Measurements from ENCODE around the gene TUBD1. TPM values are rescaled to one million over a fixed set of nuclear protein-coding genes. Genes with fewer than 3 reads are reported as not detected.
"Not testable (repeated sequence)": the region's sequence is repeated elsewhere in the genome, so short reads cannot be mapped to it uniquely, and the experiment has no call there.

The TUBD1 gene, protein sequence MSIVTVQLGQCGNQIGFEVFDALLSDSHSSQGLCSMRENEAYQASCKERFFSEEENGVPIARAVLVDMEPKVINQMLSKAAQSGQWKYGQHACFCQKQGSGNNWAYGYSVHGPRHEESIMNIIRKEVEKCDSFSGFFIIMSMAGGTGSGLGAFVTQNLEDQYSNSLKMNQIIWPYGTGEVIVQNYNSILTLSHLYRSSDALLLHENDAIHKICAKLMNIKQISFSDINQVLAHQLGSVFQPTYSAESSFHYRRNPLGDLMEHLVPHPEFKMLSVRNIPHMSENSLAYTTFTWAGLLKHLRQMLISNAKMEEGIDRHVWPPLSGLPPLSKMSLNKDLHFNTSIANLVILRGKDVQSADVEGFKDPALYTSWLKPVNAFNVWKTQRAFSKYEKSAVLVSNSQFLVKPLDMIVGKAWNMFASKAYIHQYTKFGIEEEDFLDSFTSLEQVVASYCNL
- total RNA-seq, result 1 to 10 TPM; 2.9 to 5.5 (median 4.4) TPM
- long read RNA-seq, partial matches to known transcripts, result 0 of 2 reads
- long read RNA-seq, other reads (novel, unspliced or antisense), result 1 of 2 reads

DNA sequence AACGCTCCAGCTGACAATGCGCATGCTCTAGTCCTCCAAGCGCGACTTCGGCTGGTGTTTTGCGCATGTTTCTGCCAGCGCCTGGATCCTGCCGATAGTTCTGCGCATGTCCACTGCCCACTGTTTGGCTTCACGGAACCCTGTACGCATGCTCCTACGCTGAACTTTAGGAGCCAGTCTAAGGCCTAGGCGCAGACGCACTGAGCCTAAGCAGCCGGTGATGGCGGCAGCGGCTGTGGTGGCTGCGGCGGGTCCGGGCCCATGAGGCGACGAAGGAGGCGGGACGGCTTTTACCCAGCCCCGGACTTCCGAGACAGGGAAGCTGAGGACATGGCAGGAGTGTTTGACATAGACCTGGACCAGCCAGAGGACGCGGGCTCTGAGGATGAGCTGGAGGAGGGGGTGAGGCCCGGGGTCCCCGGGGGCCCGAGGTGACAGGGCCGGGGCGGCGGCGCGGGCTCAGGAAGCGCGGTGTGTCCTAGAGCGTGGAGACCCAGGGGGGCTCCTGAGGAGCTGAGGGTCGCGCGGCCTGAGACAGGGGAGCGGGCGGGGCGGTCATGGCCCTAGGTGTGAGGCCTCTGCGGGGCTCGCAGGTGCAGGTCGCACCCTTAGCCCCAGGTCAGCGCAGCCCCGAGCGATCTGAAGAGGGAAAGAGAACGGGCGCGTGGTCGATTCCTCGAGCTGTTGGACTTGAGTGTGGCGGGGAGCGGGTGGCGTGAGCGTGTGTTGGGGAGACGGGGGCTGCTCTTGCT lies at the start of gene TUBD1, which contains the start of gene RPS6KB1:
Gene TUBD1, minus strand, starts transcription at position 20 of the 752 bp plus-strand sequence. CDS start 1,941 bp downstream, outside the sequence.
Gene RPS6KB1, plus strand, starts transcription at position 198 of the 752 bp plus-strand sequence. Its CDS starts 64 bp downstream, at position 262.
- ATAC-seq, result peak; percentile 95 to 98 (median 97)
- Histone ChIP-seq H3K4me3 (peak within 1 kb of the TSS; percentile 84 to 95 (median 91)), H3K27ac (peak within 1 kb of the TSS; percentile 76 to 78 (median 78)), H3K27me3 (no peaks in the 10 kb centered on the region), H3K9me3 (no peaks in the 10 kb centered on the region), H3K36me3 (no peaks in the 10 kb centered on the region), H3K4me1 (peaks cover 0 to 8% (median 3%) of the 10 kb centered on the region in 4 donors)
- DNase-seq, result peak; percentile 95 to 98 (median 97)
- TF ChIP-seq, protein P1, sequence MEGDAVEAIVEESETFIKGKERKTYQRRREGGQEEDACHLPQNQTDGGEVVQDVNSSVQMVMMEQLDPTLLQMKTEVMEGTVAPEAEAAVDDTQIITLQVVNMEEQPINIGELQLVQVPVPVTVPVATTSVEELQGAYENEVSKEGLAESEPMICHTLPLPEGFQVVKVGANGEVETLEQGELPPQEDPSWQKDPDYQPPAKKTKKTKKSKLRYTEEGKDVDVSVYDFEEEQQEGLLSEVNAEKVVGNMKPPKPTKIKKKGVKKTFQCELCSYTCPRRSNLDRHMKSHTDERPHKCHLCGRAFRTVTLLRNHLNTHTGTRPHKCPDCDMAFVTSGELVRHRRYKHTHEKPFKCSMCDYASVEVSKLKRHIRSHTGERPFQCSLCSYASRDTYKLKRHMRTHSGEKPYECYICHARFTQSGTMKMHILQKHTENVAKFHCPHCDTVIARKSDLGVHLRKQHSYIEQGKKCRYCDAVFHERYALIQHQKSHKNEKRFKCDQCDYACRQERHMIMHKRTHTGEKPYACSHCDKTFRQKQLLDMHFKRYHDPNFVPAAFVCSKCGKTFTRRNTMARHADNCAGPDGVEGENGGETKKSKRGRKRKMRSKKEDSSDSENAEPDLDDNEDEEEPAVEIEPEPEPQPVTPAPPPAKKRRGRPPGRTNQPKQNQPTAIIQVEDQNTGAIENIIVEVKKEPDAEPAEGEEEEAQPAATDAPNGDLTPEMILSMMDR (IDR thresholded peaks at IDR 0.05), result no peak
- peak; percentile 92 for TF ChIP-seq POLR2A (IDR thresholded peaks at IDR 0.05)
- WGBS (ENCODE audit: insufficient coverage, low coverage, low lambda C conversion rate, missing lambda C conversion rate), result 1% methylated on average over 27 of the region's 61 CpGs
- intact Hi-C loops (cut with DNase I), result no loop called here

DNA sequence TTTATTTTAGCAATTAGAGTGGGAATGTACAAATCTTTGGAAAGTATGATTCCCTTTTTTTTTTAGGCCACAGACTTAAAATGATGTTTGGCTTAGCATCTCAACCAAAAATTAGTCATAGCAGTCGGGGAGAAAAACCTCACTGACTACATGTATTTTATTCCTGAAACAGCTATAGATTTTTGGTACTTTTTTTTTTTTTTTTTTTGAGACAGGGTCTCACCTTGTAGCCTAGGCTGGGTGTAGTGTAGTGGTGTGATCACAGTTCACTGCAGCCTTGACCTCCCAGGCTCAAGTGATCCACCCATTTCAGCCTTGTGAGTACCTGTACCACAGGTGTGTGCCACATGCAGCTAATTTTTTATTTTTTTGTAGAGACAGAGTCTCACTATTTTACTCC lies 48.4 kb upstream of the TUBD1 start:
- H3K36me3 ChIP-seq, result peaks cover 0 to 65% (median 12%) of the 10 kb centered on the region in 4 donors

GRCh38 chr17:59940697-59941096 lies 48.0 kb upstream of the TUBD1 start:
- H3K36me3 ChIP-seq, result peaks cover 0 to 65% (median 12%) of the 10 kb centered on the region in 4 donors
- WGBS (ENCODE audit: insufficient coverage, low coverage, low lambda C conversion rate, missing lambda C conversion rate), result 91% methylated on average over 3 of the region's 3 CpGs
- ATAC-seq, result not testable (repeated sequence)

More for the DNA sequence above, 48.4 kb upstream of the TUBD1 start:
- intact Hi-C loops (cut with DNase I), result no loop called here
- Histone ChIP-seq H3K27ac (no peak overlapping the region), H3K27me3 (no peaks in the 10 kb centered on the region), H3K4me3 (no peak overlapping the region), H3K4me1 (no peaks in the 10 kb centered on the region), H3K9me3 (no peaks in the 10 kb centered on the region)
- ATAC-seq (no peak), DNase-seq (no peak)
- WGBS (ENCODE audit: insufficient coverage, low coverage, low lambda C conversion rate, missing lambda C conversion rate), result 83% methylated on average over 1 of the region's 1 CpG
- TF ChIP-seq, protein P1 (IDR thresholded peaks at IDR 0.05), result no peak
- TF ChIP-seq POLR2A (IDR thresholded peaks at IDR 0.05), result no peak

DNA sequence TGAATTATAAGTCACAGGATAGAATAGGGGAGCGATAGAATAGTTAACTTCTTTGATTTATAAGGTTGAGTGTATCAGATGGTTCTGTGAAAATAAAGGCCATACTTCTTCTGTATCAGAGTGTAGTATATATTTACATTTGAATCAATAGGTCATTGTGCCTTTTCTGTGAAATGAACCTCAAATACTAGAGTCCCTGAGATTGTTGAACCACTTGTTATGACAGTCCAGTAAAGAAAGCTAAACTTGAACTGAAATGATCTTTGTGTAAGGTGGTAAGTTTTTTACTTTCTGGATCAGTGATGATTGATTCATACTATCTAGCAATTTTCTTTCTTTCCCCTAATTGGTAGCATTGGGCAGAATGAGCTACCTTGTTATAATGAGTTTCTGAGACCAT lies 40.6 kb upstream of the TUBD1 start:
- H3K4me1 ChIP-seq; DNase-seq; H3K27me3 ChIP-seq; intact Hi-C loops (cut with DNase I); H3K27ac ChIP-seq; H3K4me3 ChIP-seq; H3K9me3 ChIP-seq; ATAC-seq: not testable (repeated sequence)
- peaks cover 0 to 85% (median 28%) of the 10 kb centered on the region in 4 donors for H3K36me3 ChIP-seq
- WGBS (ENCODE audit: insufficient coverage, low coverage, low lambda C conversion rate, missing lambda C conversion rate), result 100% methylated on average over 1 of the region's 1 CpG

More at GRCh38 chr17:59940697-59941096, 48.0 kb upstream of the TUBD1 start:
- intact Hi-C loops (cut with DNase I); H3K9me3 ChIP-seq; DNase-seq; H3K27ac ChIP-seq; H3K27me3 ChIP-seq; H3K4me3 ChIP-seq; H3K4me1 ChIP-seq: not testable (repeated sequence)

GRCh38 chr17:59930768-59931167 lies 38.0 kb upstream of the TUBD1 start:
- H3K9me3 ChIP-seq; H3K4me1 ChIP-seq; H3K27me3 ChIP-seq; intact Hi-C loops (cut with DNase I); DNase-seq; H3K4me3 ChIP-seq; H3K27ac ChIP-seq: not testable (repeated sequence)
- ATAC-seq, result peak in 3 of 4 donors; percentile 46 to 61 (median 53)
- H3K36me3 ChIP-seq, result peaks cover 0 to 83% (median 31%) of the 10 kb centered on the region in 4 donors
- 13% methylated on average over 3 of the region's 3 CpGs for WGBS (ENCODE audit: insufficient coverage, low coverage, low lambda C conversion rate, missing lambda C conversion rate)

DNA sequence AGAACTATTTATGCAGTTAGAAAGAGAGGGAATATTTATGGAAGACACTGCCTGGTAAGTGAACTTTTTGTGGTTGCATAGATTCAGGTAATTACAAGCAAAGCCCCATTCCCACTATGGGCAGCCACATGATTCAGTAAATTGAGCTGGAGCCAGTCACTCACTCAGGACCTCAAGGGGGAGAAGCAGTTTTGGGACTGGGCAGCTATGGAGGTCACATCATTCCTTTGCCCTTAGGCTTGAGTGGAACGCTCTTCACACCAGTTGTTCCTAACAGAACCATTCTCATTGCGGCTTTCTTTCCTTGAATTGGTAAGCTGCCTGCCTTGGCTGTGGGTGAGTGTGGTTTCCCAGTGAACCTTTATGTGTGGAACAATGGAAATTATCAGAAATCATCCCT lies 37.4 kb upstream of the TUBD1 start:
- intact Hi-C loops (cut with DNase I); H3K9me3 ChIP-seq: not testable (repeated sequence)
- WGBS (ENCODE audit: insufficient coverage, low coverage, low lambda C conversion rate, missing lambda C conversion rate), result 100% methylated on average over 2 of the region's 2 CpGs

DNA sequence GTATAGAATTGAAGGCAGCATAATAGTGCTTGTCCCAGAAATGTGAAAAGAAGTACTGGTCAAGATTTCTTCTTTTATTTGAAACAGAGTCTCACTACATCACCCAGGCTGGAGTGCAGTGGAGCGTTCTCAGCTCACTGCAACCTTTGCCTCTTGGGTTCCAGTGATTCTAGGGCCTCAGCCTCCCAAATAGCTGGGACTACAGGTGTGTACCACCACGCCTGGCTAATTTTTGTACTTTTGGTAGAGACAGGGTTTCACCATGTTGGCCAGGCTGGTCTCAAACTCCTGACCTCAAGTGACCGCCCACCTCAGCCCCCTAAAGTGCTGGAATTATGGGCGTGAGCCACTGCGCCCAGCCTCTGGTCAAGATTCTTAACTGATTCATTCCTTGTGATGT lies 27.9 kb upstream of the TUBD1 start:
- H3K36me3 ChIP-seq, result peaks cover 0 to 42% (median 11%) of the 10 kb centered on the region in 4 donors
- H3K27ac ChIP-seq; H3K9me3 ChIP-seq; DNase-seq; H3K27me3 ChIP-seq; intact Hi-C loops (cut with DNase I); ATAC-seq; H3K4me1 ChIP-seq; H3K4me3 ChIP-seq: not testable (repeated sequence)
- whole genome bisulfite sequencing (ENCODE audit: insufficient coverage, low coverage, low lambda C conversion rate, missing lambda C conversion rate), result 100% methylated on average over 2 of the region's 5 CpGs

More for the DNA sequence above, 37.4 kb upstream of the TUBD1 start:
- not testable (repeated sequence) for ATAC-seq, DNase-seq, H3K27ac ChIP-seq, H3K4me1 ChIP-seq, H3K27me3 ChIP-seq, H3K4me3 ChIP-seq
- H3K36me3 ChIP-seq, result peaks cover 0 to 77% (median 28%) of the 10 kb centered on the region in 4 donors
